Measurements from ENCODE around the gene A2M.

A2M gene

DNA sequence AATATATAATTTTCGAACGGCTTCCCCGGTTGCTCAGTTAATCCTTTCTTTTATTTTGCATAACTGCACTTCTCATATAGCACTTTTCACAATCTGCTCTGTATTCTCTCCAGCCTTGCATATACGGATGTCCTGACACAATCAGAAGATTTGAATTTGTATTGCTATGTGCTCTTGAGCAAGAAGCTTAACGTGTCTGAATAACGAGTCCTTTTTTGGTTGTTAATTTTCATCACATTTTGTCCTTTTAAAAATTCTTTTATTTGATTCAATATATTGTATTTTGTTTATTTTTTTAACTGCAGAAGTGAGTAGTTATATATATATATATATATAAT, 17.6 kb downstream of the A2M start:
- DNase-seq: no peak

DNA sequence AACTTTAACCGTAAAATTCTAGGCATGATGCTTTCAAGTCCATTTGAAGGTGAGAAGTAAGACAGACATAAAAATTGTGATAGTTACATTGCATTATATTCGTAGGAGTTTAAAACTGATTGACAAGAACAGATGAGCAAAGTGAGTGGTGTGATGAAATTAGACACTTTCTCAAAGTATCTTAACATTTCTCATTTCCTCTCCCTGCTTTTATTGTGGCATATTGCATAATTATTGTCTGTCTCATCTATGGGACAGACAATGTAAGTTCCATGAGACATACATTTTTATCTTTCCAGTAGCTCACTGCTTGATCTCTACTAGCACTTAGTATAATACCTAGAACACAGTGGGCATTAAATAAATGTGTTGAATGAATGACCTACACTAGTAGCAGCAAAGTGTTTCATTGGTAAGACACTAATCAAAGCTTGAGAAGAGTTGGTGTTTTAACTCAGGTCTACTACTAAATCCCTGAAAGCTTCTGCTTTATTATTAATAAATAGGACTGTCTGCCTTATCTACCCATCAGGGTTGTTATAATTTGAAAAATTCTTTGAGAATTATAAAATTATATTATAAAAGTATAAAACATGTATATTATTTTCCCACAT, 19.0 kb downstream of the A2M start:
- peak; percentile 63 to 66 for DNase-seq

DNA sequence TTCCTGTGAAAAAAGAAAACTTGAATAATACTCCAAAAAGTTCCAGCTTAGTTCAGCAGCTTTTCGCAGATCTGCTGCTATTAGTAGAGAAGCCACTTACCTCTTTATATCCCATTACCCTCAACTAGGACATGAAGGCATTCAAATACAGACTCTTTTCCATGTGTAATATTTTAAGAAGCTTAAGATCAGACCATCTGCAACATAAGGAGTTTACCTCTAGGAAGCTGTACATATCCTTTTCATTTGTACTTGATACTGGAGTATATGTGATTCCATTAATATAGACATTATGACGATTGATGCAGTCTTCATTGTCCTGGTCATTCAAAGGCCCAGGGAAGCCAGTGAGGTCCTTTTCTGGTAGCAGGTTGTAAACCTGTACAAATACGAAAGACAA, 20.4 kb downstream of the A2M start:
- DNase-seq: no peak

GRCh38 chr12:9094512-9095206, 21.1 kb downstream of the A2M start:
- no peak for DNase-seq

DNA sequence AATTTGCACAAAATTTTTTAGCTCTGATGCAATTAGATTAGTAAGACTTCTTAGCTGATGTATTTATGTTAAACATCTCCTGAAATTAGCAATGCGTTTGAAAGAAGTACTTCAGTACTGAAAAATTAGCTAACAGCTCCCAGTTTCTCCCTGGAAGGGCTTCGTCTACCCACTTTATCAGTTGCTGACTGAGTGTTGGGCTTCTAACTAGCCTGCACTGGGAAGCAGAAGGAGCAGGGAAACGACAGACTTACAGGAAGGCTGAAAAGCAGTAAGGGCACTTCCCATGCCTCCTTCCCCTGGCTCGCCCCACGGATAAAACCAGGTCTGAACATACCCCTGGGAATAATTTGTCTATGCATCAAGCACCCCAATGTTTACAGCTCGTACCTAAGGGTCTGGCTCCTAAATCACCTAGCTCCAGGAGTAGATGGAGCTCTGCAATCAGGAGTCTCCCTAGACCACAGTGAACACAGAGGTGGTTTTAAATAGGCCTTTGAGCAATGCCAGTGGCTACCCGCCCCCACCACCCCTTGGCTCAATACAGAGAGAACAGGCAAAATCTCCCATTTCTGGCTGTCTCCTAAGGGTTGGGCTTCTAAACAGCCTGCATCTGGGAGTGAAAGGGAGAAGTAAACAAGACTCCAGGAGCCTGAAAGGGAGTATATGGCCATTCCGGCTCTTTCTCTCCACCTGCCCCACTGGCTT, 23.7 kb downstream of the A2M start:
- DNase-seq: no peak

DNA sequence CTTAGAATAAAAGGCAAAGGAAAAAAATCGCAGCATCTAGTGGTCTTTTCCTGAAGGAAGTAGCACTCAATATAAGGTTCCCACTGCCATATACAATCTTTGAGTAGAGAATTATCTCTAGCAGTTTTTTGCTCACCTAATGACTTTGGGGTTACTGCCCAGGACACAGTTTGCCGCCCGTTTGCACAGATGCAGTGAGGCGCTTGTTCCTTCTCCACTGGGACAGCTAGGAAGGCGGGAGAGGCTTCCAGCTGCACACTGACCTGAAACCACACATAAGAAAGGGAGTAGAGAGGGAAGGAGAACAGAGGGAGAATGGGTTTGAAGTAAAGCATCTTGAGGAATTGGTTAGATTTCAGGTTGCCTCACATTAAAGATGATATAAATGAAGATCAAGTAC, 25.5 kb downstream of the A2M start:
- no peak for DNase-seq

- DNase-seq: no peak
Observed at GRCh38 chr12:9087087-9087835, 28.5 kb downstream of the A2M start.

DNA sequence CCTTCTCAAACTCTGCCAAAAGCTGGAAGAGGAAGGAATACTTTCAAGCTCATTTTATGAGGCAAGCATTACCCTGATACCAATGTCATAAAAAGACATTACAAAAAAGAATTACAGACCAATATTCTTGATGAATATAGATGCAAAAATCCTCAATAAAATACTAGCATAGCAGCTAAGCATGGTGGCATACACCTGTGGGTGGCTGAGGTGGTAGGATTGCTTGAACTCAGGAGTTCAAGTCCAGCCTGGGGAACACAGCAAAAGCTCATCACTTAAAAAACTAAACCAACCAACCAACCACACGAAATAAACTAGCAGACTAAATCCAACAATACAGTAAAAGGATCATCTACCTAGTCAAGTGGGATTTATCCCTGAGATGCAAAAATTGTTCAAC, 29.6 kb downstream of the A2M start:
- no peak for DNase-seq

- DNase-seq: no peak
Observed at GRCh38 chr12:9084417-9084816, 31.3 kb downstream of the A2M start.

DNA sequence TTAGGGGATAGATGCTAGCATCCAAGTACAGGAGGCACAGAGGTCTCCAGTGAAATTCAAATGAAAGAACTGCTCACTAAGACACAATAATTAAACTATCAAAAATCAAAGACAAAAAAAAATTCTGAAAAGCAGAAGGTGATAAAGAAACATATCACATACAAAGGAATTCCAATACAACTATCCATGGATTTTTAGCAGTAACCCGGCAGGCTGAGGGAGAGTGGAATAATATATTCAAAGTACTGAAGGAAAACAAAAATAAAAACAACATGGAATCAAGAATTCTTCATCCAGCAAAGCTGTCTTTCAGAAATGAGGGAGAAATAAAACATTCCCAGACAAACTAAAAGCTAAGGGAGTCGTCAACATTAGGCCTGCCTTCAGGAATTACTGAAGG, 31.9 kb downstream of the A2M start:
- no peak for DNase-seq

DNA sequence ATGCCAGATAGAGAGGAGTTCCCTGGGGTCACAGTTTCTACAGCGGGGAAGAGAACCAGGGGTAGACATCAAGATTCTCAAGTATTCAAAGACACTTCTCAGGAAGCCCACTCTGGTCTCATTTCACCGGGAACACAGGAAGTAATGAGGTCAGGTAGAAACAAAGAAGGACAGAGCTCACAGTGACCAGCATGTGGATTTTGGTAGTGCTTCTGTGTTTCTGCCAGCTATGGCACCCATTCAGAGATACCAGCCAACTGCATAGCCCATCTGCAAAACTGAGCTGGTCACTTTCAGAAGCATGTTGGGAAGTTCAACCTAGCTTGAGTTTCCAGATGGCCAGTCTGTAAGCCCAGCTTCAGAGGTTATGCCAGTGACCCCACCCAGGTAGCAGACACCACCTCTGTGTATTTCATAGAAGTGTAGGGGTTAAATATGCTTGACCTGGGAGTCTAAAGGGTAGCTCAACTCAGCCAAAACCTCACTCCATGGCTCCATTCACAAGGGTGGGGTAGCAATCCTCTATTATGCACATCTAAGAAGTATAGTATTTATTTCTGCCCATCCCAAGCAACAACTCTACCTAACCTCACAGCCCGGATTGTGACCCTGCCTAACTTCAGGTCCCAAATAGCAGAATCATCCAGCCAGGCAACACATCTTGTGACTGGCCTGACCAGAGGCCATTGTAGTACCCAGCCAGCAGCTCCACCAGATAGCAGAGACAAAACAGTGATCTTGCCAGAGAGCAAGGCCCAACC, 33.9 kb downstream of the A2M start:
- no peak for DNase-seq

DNA sequence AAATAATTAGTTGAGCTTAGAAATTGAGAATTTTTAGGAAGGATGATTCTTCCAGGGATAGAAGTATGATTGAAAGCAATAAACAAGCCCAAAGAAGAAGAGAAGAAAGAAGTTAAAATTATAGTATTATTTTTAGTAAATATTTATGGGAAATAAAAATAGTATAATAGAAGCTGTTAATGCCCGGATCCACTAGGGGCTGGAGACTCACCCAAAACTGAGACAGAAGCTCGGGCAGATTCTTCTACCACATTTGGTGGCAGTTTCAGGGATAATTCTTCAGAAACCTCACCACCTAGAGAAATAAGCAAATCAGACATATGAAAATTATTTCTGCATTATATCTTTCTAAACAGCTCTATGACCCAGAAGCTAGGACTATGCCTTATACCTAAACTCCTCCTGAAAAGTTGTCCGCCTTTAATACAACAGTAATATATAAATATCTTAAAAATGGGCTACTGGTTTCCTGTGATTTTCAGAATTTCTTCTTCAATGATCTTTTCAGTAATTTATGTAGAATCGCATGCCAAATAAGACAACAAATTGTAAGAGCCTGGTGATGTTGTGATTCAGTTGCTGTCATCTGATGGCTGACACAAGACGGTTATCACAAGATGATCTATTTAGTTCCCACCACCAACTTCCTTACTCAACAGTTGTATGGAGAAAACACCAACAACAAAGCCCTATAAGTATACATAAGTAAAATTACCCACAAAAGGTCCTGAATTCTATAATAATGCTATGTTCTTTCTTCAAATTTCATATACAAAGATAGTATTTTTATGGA, 35.6 kb downstream of the A2M start:
- DNase-seq: peak; percentile 12 to 83

DNA sequence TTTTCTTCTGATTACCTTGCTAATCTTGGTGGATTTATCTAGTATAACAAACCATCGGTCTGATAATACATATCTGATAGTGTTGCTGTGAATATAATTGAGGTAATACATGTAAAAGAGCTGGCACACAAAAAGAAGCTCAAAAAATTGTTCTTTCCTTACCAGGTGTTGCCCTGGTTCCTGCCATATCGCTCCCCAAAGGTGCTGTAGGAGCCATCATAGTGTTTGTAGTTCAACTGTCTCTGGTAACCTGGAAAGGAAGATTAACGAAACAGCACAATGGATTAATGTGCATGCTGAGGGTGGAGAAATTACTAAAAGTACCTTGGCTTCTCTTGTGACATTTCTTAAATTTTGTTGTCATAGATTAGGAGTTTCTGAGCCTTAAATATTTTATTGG, 36.6 kb downstream of the A2M start:
- no peak for DNase-seq

DNA sequence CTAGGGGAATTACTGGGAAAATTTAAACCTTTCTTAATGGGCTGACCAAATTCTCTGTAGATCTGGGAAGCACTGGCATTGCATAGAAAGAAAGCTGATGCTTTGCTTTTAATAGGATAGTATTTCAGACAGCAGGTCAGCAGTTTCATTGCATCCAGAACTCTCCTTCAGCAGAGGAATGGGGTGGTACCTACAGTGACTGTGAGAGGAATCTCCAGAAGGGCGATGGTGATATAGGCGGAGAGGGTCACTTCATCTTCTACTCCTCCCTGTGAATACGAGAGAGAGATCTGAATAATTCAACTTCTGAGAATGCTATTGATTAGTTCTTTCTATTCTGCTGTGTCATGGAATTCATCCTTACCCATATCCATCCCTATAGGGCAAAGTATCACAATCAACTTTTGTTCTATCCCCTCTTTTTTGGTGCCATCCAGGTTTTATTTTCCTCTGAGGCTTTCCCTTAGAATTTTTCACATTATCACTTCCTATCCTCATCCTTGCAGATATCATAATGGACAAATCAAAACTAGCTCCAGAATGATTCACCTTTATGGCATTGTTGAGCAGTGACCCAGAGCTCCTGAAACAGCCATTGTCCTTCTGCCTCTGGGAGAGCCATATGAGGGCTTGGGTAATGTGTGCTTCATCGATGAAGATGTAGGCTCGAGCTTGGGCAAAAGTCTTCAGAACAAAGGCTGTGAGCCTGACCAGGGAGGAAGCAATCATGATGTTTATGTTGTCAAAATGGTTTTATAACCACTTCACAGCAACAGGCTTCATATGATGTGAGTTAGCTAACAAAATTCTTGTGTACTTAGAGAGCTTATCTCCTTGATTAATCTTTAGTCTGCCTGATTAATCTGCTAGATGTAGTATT, 38.3 kb downstream of the A2M start:
- DNase-seq: no peak

- no peak for DNase-seq
Observed at GRCh38 chr12:9076733-9077132, 39.0 kb downstream of the A2M start.

DNA sequence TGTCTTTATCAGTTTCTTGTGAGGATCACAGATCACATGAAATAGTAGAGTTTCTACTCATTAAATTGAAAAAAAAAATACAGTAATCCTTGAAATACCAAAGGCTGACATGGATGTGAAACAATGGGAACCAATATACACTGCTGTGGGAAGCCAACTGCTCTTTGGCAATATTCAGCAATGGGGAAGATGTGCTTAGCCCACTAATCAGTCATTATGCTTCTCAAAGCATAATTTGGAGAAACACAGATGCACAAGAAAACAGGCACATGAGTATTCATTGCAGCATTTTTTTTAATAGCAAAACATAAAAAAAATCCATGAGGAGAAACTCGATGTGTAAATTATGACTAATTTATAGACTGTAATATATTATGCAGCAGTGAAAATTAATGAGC, 40.6 kb downstream of the A2M start:
- DNase-seq: no peak

GRCh38 chr12:9074484-9075137, 41.1 kb downstream of the A2M start:
- no peak for DNase-seq

DNA sequence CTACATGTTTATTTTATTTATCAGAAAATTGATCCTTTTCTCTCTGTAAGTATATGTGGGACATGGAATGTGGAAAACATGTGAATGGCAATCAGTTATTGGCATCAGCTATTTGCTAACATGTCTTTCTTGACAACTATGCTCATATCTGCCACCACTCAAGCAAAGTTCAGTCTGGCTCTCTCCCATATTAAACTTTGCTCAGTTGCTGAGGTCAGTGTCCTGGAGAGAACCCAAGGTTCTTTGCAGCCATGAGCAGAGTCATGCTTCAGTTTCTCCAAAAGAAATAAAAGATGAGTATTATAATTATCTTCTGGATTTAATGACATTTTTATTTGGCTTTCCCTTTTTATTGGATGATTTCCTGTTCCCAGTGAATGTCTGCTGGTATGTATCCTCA, 42.6 kb downstream of the A2M start:
- DNase-seq: no peak

GRCh38 chr12:9072481-9073038, 43.2 kb downstream of the A2M start:
- DNase-seq: no peak

GRCh38 chr12:9071969-9072368, 43.8 kb downstream of the A2M start:
- DNase-seq: no peak
